HG03571 (cell line): ENCODE measurements around the gene IRAK2.
"Not testable (repeated sequence)": the region's sequence is repeated elsewhere in the genome, so short reads cannot be mapped to it uniquely, and the experiment has no call there.

Experiments used
- ATAC-seq: cut with Tn5 transposase; IDR thresholded peaks from one replicate; pipeline ENCODE4 v1.9.1; 2021; ENCODE audit not compliant: unreplicated experiment

The IRAK2 gene

GRCh38 chr3:10164546-10165393, at the start of gene IRAK2:
Gene IRAK2 (plus strand): TSS chr3:10164919. CDS start chr3:10164955, 36 bp downstream.
- ATAC-seq, result peak; percentile 91

- ATAC-seq, result peak; percentile 94
Observed at GRCh38 chr3:10115326-10116137, 49.2 kb upstream of the IRAK2 start, which contains the start of gene BRK1. Gene BRK1 (plus strand): TSS chr3:10115675. CDS start chr3:10115702, 27 bp downstream.

GRCh38 chr3:10116138-10116460, 48.6 kb upstream of the IRAK2 start:
- no peak for ATAC-seq

- no peak for ATAC-seq
Observed at GRCh38 chr3:10116928-10117327, 47.8 kb upstream of the IRAK2 start.

GRCh38 chr3:10119376-10119775, 45.3 kb upstream of the IRAK2 start:
- no peak for ATAC-seq

- no peak for ATAC-seq
Observed at GRCh38 chr3:10121064-10121463, 43.7 kb upstream of the IRAK2 start.

- no peak for ATAC-seq
Observed at GRCh38 chr3:10122724-10123123, 42.0 kb upstream of the IRAK2 start.

GRCh38 chr3:10135872-10136271, 28.8 kb upstream of the IRAK2 start:
- not testable (repeated sequence) for ATAC-seq

- ATAC-seq, result no peak
Observed at GRCh38 chr3:10136426-10137005, 28.2 kb upstream of the IRAK2 start.

GRCh38 chr3:10137178-10137577, 27.5 kb upstream of the IRAK2 start:
- no peak for ATAC-seq

- no peak for ATAC-seq
Observed at GRCh38 chr3:10140996-10141546, 23.6 kb upstream of the IRAK2 start.

- ATAC-seq, result no peak
Observed at GRCh38 chr3:10142707-10143560, 21.8 kb upstream of the IRAK2 start.

- ATAC-seq, result no peak
Observed at GRCh38 chr3:10145685-10146084, 19.0 kb upstream of the IRAK2 start.

- ATAC-seq, result no peak
Observed at GRCh38 chr3:10149226-10149625, 15.5 kb upstream of the IRAK2 start.

- ATAC-seq, result no peak
Observed at GRCh38 chr3:10150987-10151386, 13.7 kb upstream of the IRAK2 start.

- no peak for ATAC-seq
Observed at GRCh38 chr3:10154335-10155122, 10.2 kb upstream of the IRAK2 start.

GRCh38 chr3:10155123-10155472, 9.6 kb upstream of the IRAK2 start:
- no peak for ATAC-seq

GRCh38 chr3:10155658-10156057, 9.1 kb upstream of the IRAK2 start:
- no peak for ATAC-seq

- ATAC-seq, result no peak
Observed at GRCh38 chr3:10157031-10157430, 7.7 kb upstream of the IRAK2 start.

GRCh38 chr3:10158555-10158954, 6.2 kb upstream of the IRAK2 start:
- ATAC-seq, result not testable (repeated sequence)
